RCC 7860 (cell line): ENCODE measurements around the gene SLC35F3.
"Not testable (repeated sequence)": the region's sequence is repeated elsewhere in the genome, so short reads cannot be mapped to it uniquely, and the experiment has no call there.

Source experiments
- DNase-seq: peaks from one replicate; pipeline ENCODE4 v3.0.0-alpha.2; 2015; ENCODE audit warnings: low spot score
- FAIRE-seq: peaks from 2 replicates; lab custom pipeline; 2012; peaks lifted over from hg19 to GRCh38; lab: Jason Lieb, UNC

The SLC35F3 gene

GRCh38 chr1:233904633-233905415, at the start of gene SLC35F3:
SLC35F3 (plus strand) TSS chr1:233904676.
- FAIRE-seq = no peak

DNA sequence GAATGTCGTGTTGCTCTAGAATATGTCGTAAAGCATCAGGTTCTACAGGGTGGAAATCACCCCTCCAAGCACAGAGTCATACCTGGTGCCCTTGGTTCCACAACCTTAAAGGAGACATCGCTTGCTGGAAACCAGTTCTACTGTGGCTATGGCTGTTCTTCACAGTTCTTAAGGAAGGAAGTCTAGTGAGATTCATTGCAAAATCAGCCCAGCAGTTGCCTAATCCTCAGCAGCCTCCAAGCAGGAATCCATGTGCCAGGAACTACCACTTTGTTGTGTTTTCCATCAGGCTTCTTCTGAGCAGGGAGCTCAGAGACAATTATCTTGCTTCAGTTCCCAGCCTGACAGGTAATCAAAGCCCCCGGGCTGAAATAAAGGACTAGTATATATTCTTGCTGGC, 45.0 kb upstream of the SLC35F3 start:
- FAIRE-seq (no peak), DNase-seq (no peak)

More at GRCh38 chr1:233904633-233905415, at the start of gene SLC35F3:
- DNase-seq = peak; percentile 30

- no peak for DNase-seq
- no peak for FAIRE-seq
Observed at GRCh38 chr1:233863901-233864545, 40.5 kb upstream of the SLC35F3 start.

- FAIRE-seq (no peak), DNase-seq (no peak)
Observed at GRCh38 chr1:233864578-233864977, 39.9 kb upstream of the SLC35F3 start.

GRCh38 chr1:233865216-233865615, 39.3 kb upstream of the SLC35F3 start:
- no peak for FAIRE-seq
- DNase-seq = no peak

- DNase-seq = no peak
- FAIRE-seq = no peak
Observed at GRCh38 chr1:233865902-233866301, 38.6 kb upstream of the SLC35F3 start.

GRCh38 chr1:233867028-233867427, 37.4 kb upstream of the SLC35F3 start:
- no peak for FAIRE-seq
- DNase-seq = no peak

DNA sequence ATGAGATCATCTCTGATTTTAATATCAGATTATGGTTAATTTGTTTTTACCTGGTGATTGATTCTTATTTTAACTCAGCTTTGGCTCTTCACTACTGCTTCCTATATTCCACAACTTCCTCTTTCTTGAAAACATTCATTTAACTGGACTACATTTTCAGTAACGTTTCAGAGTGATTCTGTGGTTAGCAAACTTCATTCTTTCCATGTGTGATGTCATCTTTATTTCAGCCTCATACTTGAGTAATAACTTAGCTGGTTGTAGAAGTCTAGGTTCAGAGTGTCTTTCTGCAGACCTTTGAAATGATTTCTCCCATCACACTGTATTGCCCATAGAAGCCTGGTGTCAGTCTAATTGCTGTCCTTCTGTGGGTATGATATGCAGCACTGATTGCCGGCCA, 36.0 kb upstream of the SLC35F3 start:
- DNase-seq (peak; percentile 45), FAIRE-seq (peak; percentile 50)

DNA sequence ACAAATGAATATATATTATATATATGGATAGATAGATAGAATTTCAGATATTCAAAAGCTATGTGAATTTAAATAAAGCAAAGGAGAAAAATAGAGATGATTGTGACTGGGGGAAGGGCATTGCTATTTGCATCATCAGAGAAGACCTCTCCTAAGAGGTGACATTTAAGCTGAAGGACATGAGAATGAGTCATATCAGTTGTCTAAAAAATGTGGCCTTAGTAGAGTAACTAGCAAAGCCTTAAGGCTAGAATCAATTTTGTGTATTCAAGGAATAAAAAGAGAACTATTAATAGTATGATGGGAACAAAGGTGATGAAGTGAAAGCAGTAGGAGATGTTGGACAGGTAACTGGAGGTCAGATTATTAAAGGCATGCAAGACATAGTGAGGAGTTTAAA, 34.8 kb upstream of the SLC35F3 start:
- FAIRE-seq = no peak
- DNase-seq = no peak

- no peak for FAIRE-seq
- no peak for DNase-seq
Observed at GRCh38 chr1:233873666-233874065, 30.8 kb upstream of the SLC35F3 start.

DNA sequence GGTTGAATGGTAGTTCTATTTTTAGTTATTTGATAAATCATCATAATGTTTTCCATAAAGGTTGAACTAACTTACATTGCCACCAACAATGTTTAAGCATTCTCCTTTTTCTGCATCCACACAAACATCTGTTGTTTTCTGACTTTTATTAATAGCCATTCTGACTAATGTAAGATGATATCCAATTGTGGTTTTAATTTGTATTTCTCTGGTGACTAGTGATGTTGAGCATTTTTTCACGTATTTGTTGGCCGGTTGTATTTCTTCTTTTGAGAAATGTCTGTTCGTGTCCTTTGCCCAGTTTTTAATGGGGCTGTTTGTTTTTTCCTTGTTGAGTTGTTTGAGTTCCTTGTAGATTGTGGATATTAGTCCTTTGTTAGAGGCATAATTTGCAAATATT, 24.6 kb upstream of the SLC35F3 start:
- no peak for DNase-seq

DNA sequence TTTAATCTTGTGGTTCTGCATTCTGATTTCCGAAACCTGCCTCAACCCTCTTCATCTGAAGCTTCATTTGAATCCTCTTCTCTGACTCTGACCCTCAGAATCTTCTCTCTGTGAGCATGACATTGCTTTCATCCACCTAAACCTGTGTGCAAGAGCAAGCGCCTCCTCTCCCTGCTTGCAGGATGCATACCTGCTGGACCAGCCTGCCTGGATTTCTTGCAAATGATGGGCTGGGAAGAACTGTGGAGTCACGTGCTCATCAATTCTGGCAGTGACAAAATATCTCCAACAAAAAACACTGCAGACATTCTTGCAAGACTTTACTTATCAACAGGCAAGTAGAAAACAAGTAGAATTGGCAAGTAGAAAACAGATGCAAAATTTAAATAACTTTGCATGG, 20.8 kb upstream of the SLC35F3 start:
- DNase-seq = no peak
- FAIRE-seq = no peak

More for the DNA sequence above, 24.6 kb upstream of the SLC35F3 start:
- no peak for FAIRE-seq

DNA sequence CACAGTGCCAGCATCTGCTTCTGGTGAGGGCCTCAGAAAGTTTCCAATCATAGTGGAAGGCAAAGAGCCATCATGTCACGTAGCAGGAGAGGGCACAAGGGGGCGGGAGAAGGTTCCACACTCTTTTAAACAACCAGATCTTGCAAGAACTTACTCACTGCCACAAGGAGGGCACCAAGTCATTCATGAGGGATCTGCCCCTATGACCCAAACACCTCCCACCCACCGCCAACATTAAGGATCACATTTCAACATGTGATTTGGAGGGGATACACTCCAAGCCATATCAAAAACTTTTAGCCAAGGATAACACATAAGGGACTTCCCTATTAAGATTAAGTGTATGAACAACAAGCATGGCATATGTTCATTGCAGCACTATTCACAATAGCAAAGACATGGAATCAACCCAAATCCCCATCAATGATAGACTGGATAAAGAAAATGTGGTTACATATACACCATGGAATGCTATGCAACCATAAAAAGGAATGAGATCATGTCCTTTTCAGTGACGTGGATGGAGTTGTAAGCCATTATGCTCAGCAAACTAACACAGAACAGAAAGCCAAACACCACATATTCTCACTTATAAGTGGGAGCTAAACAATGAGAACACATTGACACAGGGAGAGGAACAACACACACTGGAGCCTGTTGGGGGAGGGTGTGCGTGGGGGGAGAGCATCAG, 19.9 kb upstream of the SLC35F3 start:
- FAIRE-seq (no peak), DNase-seq (peak; percentile 60)

DNA sequence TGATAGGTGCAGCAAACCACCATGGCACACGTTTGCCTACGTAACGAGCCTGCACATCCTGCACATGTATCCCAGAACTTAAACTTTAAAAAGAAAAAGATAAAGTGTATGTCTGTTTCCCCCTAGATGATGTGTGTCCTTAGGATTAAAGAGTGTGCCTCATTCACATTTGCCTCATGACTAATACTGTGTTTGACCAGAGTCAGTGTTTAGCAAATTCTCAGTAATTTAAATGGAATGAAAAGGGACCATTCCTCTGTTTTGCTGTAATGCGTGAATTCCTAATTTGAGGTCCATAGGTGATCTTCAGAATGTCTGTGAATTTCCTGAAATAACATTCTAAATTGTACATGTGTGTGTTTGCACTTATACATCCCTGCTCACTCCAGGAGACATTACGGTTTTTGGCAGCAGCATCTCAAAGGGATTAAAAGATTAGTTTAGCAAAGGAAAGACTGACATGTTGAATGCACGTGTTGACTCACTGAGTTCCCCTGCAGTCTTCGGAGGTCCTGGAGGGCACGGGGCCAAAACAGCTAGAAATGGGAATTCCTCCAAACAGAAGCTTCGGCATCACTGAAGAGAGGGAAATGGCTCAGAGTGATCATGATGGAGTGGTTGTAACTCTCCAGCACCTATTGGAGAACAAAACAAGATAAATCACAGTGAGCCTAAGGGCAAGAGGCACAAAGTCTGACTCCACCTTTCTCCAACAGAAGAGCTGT, 19.1 kb upstream of the SLC35F3 start:
- DNase-seq = peak; percentile 55
- FAIRE-seq = no peak

DNA sequence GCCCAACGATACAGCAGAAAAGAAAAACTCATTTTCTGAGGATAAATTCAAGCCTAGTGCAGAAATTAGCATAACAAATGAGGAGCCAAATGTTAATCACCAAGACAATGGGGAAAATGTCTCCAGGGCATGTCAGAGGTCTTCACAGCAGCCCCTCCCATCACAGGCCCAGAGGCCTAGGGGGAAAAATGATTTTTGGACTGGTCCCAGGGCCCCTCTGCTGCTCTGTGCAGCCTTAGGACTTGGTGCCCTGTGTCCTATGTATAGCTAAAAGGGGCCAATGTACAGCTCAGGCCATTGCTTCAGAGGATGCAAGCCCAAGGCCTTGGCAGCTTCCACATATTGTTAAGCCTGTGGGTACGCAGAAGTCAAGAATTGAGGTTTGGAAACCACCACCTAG, 13.3 kb upstream of the SLC35F3 start:
- not testable (repeated sequence) for DNase-seq, FAIRE-seq

- DNase-seq (no peak), FAIRE-seq (no peak)
Observed at GRCh38 chr1:233897325-233898162, 6.9 kb upstream of the SLC35F3 start.

GRCh38 chr1:233901495-233901894, 3.0 kb upstream of the SLC35F3 start:
- FAIRE-seq (no peak), DNase-seq (no peak)

GRCh38 chr1:233905416-233906051, 1.1 kb downstream of the SLC35F3 start:
- no peak for DNase-seq
- no peak for FAIRE-seq

GRCh38 chr1:233907151-233907550, 2.7 kb downstream of the SLC35F3 start:
- DNase-seq (no peak), FAIRE-seq (no peak)

DNA sequence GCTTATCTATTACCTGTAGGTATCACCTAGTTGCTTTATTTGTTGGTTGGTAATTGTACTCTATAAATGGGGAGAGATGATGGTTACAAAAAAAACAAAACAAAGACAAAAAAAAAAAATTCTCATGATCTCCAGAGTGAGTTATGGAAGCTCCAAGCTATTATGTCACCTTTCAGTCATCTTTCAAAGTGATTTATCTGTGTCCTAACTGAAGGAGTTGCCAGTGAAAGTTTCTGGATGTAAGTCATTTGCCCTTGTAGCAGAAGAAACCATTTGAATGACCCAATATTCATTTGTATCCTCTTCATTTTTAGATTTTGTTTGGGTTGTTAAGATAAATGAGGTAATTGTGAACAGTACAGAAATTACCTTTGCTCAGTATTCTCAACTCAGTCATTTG, 3.6 kb downstream of the SLC35F3 start:
- FAIRE-seq (no peak), DNase-seq (peak; percentile 41)
